WTC11 (cell line): Measurements from ENCODE around the gene NT5DC1.

Source experiments
- JUN ChIP-seq: sonication (generic); formaldehyde crosslinking; IDR thresholded peaks from 2 replicates; pipeline ENCODE4 v1.8.0; 2023; ENCODE audit warnings: mild to moderate bottlenecking, missing genetic modification reagents
- PRDM15 ChIP-seq: sonication (generic); formaldehyde crosslinking; IDR thresholded peaks from 2 replicates; pipeline ENCODE4 v1.8.0; 2022; ENCODE audit warnings: missing genetic modification reagents
- TF ChIP-seq, protein P1 (sequence below): fragments of 200-600 bp; IDR thresholded peaks from 2 replicates; pipeline ENCODE4 v1.8.0; 2022; ENCODE audit warnings: antibody characterized with exemption

DNA sequence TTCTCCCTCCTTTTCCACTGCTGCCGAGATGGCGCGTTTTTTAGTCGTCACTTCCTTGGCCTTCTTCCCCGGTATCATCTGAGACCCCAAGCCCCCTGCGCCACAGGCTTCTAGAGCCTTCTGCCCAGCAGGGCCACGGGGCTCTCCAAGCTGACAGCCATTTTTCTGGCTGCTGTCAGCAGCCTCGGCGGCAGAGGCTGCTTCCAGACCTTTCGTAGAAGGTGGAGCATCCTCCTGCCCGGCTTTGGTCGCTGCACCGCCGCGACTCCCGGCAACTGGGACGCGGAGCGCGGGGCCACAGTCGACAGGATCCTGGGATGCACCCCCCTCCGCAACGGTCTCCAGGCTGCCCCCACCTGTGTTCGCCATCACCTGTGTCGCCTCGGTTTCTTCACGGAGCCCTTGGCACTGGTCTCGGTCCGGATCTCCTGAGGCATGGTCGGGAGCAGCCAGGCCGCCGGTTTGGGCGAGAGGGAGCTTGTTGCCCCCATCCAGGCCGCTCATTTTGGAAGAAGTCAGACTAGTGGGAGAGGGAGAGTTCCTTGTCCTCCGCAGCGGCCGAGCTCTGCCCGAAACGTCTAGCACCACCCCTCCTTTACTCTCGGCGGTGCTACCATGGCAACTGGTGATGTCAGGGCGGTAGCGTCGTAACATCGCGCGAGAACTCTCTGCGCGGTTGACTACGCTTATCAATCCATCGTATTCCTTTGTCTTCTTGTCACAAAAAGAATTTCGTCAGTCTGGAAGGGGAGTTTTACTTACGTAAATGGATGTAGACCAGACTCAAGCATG, 153.0 kb downstream of the NT5DC1 start, which contains the start of gene TSPYL4:
- TF ChIP-seq JUN (no peak), PRDM15 (CRISPR knock-in tag) (0 out of 2 replicates have a peak, but pooled peaks have one; percentile 36)
- TF ChIP-seq, protein P1, sequence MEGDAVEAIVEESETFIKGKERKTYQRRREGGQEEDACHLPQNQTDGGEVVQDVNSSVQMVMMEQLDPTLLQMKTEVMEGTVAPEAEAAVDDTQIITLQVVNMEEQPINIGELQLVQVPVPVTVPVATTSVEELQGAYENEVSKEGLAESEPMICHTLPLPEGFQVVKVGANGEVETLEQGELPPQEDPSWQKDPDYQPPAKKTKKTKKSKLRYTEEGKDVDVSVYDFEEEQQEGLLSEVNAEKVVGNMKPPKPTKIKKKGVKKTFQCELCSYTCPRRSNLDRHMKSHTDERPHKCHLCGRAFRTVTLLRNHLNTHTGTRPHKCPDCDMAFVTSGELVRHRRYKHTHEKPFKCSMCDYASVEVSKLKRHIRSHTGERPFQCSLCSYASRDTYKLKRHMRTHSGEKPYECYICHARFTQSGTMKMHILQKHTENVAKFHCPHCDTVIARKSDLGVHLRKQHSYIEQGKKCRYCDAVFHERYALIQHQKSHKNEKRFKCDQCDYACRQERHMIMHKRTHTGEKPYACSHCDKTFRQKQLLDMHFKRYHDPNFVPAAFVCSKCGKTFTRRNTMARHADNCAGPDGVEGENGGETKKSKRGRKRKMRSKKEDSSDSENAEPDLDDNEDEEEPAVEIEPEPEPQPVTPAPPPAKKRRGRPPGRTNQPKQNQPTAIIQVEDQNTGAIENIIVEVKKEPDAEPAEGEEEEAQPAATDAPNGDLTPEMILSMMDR = no peak
